ENCODE results near the gene SUPT3H.
"Not testable (repeated sequence)": the region's sequence is repeated elsewhere in the genome, so short reads cannot be mapped to it uniquely, and the experiment has no call there.

GRCh38 chr6:44900358-44900757, 477.4 kb downstream of the SUPT3H start:
- not testable (repeated sequence) for TF ChIP-seq POLR2A (IDR thresholded peaks at IDR 0.05; ENCODE audit: low read depth, low read length); POLR2AphosphoS5 (IDR thresholded peaks at IDR 0.05; ENCODE audit: low read depth, low read length); TAF1 (IDR thresholded peaks at IDR 0.05; ENCODE audit: low read depth, low read length); SPI1 (IDR thresholded peaks at IDR 0.05; ENCODE audit: low read depth, low read length); POU2F2 (IDR thresholded peaks at IDR 0.05; ENCODE audit: low read depth, low read length); PAX5 (IDR thresholded peaks at IDR 0.05; ENCODE audit: insufficient read depth, low read length, severe bottlenecking)
